SK-N-SH (cell line): ENCODE measurements around the gene LPAR4. TPM values are rescaled to one million over a fixed set of nuclear protein-coding genes. Genes with fewer than 3 reads are reported as not detected.

ENCODE experiments used
- CTCF ChIA-PET: fragments of 300-600, 350-600 bp; formaldehyde crosslinking; extraction: SDS; loops from one replicate; lab custom pipeline; 2021; lab: Yijun Ruan, JAX
- POLR2A ChIA-PET: fragments of 350-600 bp; sonication (Branson Sonifier 250); formaldehyde crosslinking; extraction: SDS; loops from one replicate; lab custom pipeline; 2020; ENCODE audit warnings: antibody characterized with exemption, inconsistent platforms; lab: Yijun Ruan, JAX
- DNase-seq: peaks from one replicate; pipeline ENCODE4 v3.0.0; 2012
- H2AFZ ChIP-seq: fragments of 200-600 bp; sonication (generic); 2 replicates; pipeline ENCODE4 v1.8.1; 2016; ENCODE audit warnings: antibody characterized with exemption, mild to moderate bottlenecking, low read depth
- H3F3A ChIP-seq: fragments of 200-600 bp; sonication (generic); replicated peaks from 2 replicates; pipeline ENCODE3; 2016; ENCODE audit warnings: antibody characterized with exemption, mild to moderate bottlenecking; ENCODE audit not compliant: insufficient read depth
- H3K27ac ChIP-seq, 2 experiments: fragments of 200-500 bp in 1 of 2; fragments of 200-600 bp in 1 of 2; sonication (Bioruptor generic) in 1 of 2; sonication (generic), shearing (Covaris generic) in 1 of 2; 2 replicates each; pipeline versions ENCODE4 v1.5.1 to v1.6.1; 2014 to 2016; ENCODE audit warnings: low read depth in 2 of 2, inconsistent platforms in 1 of 2, low read length in 1 of 2, mild to moderate bottlenecking in 1 of 2, mixed read lengths in 1 of 2
- H3K27me3 ChIP-seq: fragments of 200-600 bp; sonication (generic), shearing (Covaris generic); 2 replicates; pipeline ENCODE4 v1.6.1; 2016; ENCODE audit warnings: mixed run types; ENCODE audit not compliant: insufficient read depth
- H3K36me3 ChIP-seq, 2 experiments: fragments of 200-500 bp in 1 of 2; fragments of 200-600 bp in 1 of 2; sonication (Bioruptor generic) in 1 of 2; sonication (generic) in 1 of 2; replicated peaks in 1 of 2; 2 replicates each; pipeline versions ENCODE3 to v1.5.1; 2014 to 2016; ENCODE audit warnings: low read length in 1 of 2, mild to moderate bottlenecking in 1 of 2; ENCODE audit not compliant: insufficient read depth in 2 of 2, control insufficient read depth in 1 of 2
- H3K4me1 ChIP-seq, 2 experiments: fragments of 200-500 bp in 1 of 2; fragments of 200-600 bp in 1 of 2; sonication (Bioruptor generic) in 1 of 2; sonication (generic), shearing (Covaris generic) in 1 of 2; 2 replicates each; pipeline versions ENCODE4 v1.5.1 to v1.6.1; 2014 to 2016; ENCODE audit warnings: low read depth in 1 of 2, low read length in 1 of 2, mixed run types in 1 of 2; ENCODE audit not compliant: insufficient read depth in 2 of 2, control insufficient read depth in 1 of 2
- H3K4me2 ChIP-seq: fragments of 200-600 bp; sonication (generic), shearing (Covaris generic); 2 replicates; pipeline ENCODE4 v1.6.1; 2017; ENCODE audit warnings: mixed run types
- H3K4me3 ChIP-seq, 2 experiments: fragments of 200-500 bp in 1 of 2; fragments of 200-600 bp in 1 of 2; sonication (Bioruptor generic) in 1 of 2; sonication (generic), shearing (Covaris generic) in 1 of 2; 2 replicates each; pipeline versions ENCODE4 v1.5.1 to v1.8.1; 2014 to 2016; ENCODE audit warnings: low read depth in 2 of 2, inconsistent platforms in 1 of 2, low read length in 1 of 2, mild to moderate bottlenecking in 1 of 2, mixed read lengths in 1 of 2, moderate library complexity in 1 of 2
- H3K79me2 ChIP-seq: fragments of 200-600 bp; sonication (generic); 2 replicates; pipeline ENCODE4 v1.8.1; 2017; ENCODE audit warnings: mild to moderate bottlenecking; ENCODE audit not compliant: insufficient read depth
- H3K9ac ChIP-seq: fragments of 200-600 bp; sonication (generic); 2 replicates; pipeline ENCODE4 v1.6.1; 2017; ENCODE audit warnings: mixed run types
- H3K9me2 ChIP-seq: fragments of 200-600 bp; sonication (generic); 2 replicates; pipeline ENCODE4 v1.6.1; 2017; ENCODE audit warnings: mixed run types
- H3K9me3 ChIP-seq: fragments of 200-600 bp; sonication (generic); 2 replicates; pipeline ENCODE4 v1.6.1; 2017; ENCODE audit warnings: mixed run types, mild to moderate bottlenecking, moderate library complexity
- H4K20me1 ChIP-seq: fragments of 200-600 bp; sonication (generic); 2 replicates; pipeline ENCODE4 v1.6.1; 2017; ENCODE audit warnings: mild to moderate bottlenecking, mixed run types; ENCODE audit not compliant: insufficient read depth
- ELF1 ChIP-seq: IDR thresholded peaks from 2 replicates; pipeline ENCODE4 v1.4.0; 2012
- EP300 ChIP-seq, 2 experiments: IDR thresholded peaks; 2 replicates each; pipeline versions ENCODE4 v1.4.0 to v1.6.1; 2012; ENCODE audit warnings: borderline replicate concordance in 1 of 2, low read depth in 1 of 2, low read length in 1 of 2
- EZH2phosphoT487 ChIP-seq: fragments of 200-600 bp; sonication (generic); IDR thresholded peaks from 2 replicates; pipeline ENCODE4 v1.6.1; 2017; ENCODE audit warnings: low read depth, mixed run types, mild to moderate bottlenecking, antibody characterized with exemption, moderate library complexity, borderline replicate concordance
- GATA2 ChIP-seq: sonication (generic); formaldehyde crosslinking; IDR thresholded peaks from 2 replicates; pipeline ENCODE4 v1.5.0; 2020; ENCODE audit warnings: mild to moderate bottlenecking, missing genetic modification reagents
- RAD21 ChIP-seq: IDR thresholded peaks from 2 replicates; pipeline ENCODE4 v1.6.1; 2012; ENCODE audit warnings: mild to moderate bottlenecking, low read length
- RXRA ChIP-seq: IDR thresholded peaks from 2 replicates; pipeline ENCODE4 v1.4.0; 2012; ENCODE audit warnings: low read depth, mild to moderate bottlenecking, borderline replicate concordance
- SIN3A ChIP-seq: IDR thresholded peaks from 2 replicates; pipeline ENCODE4 v1.6.1; 2012; ENCODE audit warnings: low read depth, mild to moderate bottlenecking, low read length, moderate library complexity, borderline replicate concordance
- SMC3 ChIP-seq: IDR thresholded peaks from 2 replicates; pipeline ENCODE4 v1.6.1; 2012; ENCODE audit warnings: low read depth, low read length, improper control_type of control experiment
- TAF1 ChIP-seq: IDR thresholded peaks from 2 replicates; pipeline ENCODE4 v1.6.1; 2012; ENCODE audit warnings: low read depth, mild to moderate bottlenecking, low read length, moderate library complexity, borderline replicate concordance
- WGBS: methylation state at CpG from one replicate; pipeline ENCODE4 v1.1.6; 2017; ENCODE audit warnings: low lambda C conversion rate; 5-methylcytosine and 5-hydroxymethylcytosine counted together
- polyA plus RNA-seq, 3 experiments: library from polyadenylated mRNA; depleted of rRNA; stranded (reverse); fragments of >200 nt; gene quantifications; 2 replicates each; pipeline ENCODE4 v1.2.3, GENCODE V29; 2012
- TF ChIP-seq, protein P1 (sequence below): IDR thresholded peaks from 2 replicates; pipeline ENCODE4 v1.4.0; 2012; ENCODE audit warnings: low read depth, borderline replicate concordance
- TF ChIP-seq, protein P2 (sequence below): IDR thresholded peaks from 2 replicates; pipeline ENCODE4 v1.6.1; 2012; ENCODE audit warnings: mild to moderate bottlenecking, low read depth, low read length, moderate library complexity
- TF ChIP-seq, protein P3 (sequence below): fragments of 150-350 bp; IDR thresholded peaks from 2 replicates; pipeline ENCODE4 v1.6.1; 2017; ENCODE audit warnings: antibody characterized with exemption, low read length, low read depth, borderline replicate concordance

LPAR4 gene
- polyA plus RNA-seq, 1 of the 3 experiments (the other 2 are of a cell fraction) = not detected

DNA sequence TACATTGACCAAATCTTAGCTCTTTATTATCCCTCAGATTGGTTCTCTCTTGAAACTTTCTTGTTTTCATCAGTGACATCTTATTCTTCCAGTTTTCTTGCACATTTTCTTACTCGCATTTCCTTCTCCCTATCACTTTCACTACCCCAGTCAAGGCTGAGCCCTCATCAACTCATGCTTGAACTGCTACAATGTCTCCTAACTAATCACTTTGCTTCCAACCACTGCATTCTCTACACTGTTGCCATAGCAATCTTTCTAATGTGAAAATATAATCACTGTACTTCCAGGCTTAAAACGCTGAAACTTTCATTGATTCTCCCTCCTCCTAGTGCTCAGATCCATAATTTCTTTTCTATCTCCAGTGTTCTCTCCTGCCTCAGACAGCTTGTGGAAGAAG, 22.2 kb upstream of the LPAR4 start:
- H2AFZ ChIP-seq = no peak overlapping the region
- CTCF ChIA-PET = no interaction called here
- H3F3A ChIP-seq = no peaks in the 10 kb centered on the region
- POLR2A ChIA-PET = no interaction called here
- H3K27ac ChIP-seq = no peak overlapping the region
- H3K4me2 ChIP-seq = no peak overlapping the region
- no peaks in the 10 kb centered on the region for H3K4me1 ChIP-seq
- H4K20me1 ChIP-seq = no peaks in the 10 kb centered on the region
- H3K9me2 ChIP-seq = no peaks in the 10 kb centered on the region
- no peaks in the 10 kb centered on the region for H3K36me3 ChIP-seq
- TF ChIP-seq ELF1 = no peak
- no peak for TF ChIP-seq TAF1
- TF ChIP-seq EZH2phosphoT487 = no peak
- no peak for TF ChIP-seq RAD21
- TF ChIP-seq, protein P1, sequence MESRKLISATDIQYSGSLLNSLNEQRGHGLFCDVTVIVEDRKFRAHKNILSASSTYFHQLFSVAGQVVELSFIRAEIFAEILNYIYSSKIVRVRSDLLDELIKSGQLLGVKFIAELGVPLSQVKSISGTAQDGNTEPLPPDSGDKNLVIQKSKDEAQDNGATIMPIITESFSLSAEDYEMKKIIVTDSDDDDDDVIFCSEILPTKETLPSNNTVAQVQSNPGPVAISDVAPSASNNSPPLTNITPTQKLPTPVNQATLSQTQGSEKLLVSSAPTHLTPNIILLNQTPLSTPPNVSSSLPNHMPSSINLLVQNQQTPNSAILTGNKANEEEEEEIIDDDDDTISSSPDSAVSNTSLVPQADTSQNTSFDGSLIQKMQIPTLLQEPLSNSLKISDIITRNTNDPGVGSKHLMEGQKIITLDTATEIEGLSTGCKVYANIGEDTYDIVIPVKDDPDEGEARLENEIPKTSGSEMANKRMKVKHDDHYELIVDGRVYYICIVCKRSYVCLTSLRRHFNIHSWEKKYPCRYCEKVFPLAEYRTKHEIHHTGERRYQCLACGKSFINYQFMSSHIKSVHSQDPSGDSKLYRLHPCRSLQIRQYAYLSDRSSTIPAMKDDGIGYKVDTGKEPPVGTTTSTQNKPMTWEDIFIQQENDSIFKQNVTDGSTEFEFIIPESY = no peak
- TF ChIP-seq RXRA = no peak
- no peak for TF ChIP-seq GATA2 (CRISPR knock-in tag)
- TF ChIP-seq, protein P2, sequence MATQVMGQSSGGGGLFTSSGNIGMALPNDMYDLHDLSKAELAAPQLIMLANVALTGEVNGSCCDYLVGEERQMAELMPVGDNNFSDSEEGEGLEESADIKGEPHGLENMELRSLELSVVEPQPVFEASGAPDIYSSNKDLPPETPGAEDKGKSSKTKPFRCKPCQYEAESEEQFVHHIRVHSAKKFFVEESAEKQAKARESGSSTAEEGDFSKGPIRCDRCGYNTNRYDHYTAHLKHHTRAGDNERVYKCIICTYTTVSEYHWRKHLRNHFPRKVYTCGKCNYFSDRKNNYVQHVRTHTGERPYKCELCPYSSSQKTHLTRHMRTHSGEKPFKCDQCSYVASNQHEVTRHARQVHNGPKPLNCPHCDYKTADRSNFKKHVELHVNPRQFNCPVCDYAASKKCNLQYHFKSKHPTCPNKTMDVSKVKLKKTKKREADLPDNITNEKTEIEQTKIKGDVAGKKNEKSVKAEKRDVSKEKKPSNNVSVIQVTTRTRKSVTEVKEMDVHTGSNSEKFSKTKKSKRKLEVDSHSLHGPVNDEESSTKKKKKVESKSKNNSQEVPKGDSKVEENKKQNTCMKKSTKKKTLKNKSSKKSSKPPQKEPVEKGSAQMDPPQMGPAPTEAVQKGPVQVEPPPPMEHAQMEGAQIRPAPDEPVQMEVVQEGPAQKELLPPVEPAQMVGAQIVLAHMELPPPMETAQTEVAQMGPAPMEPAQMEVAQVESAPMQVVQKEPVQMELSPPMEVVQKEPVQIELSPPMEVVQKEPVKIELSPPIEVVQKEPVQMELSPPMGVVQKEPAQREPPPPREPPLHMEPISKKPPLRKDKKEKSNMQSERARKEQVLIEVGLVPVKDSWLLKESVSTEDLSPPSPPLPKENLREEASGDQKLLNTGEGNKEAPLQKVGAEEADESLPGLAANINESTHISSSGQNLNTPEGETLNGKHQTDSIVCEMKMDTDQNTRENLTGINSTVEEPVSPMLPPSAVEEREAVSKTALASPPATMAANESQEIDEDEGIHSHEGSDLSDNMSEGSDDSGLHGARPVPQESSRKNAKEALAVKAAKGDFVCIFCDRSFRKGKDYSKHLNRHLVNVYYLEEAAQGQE = no peak
- no peak for TF ChIP-seq SMC3
- no peak for TF ChIP-seq SIN3A
- TF ChIP-seq EP300 (IDR thresholded peaks at IDR 0.05; ENCODE audit: borderline replicate concordance in 1 of 2, low read depth in 1 of 2, low read length in 1 of 2) = no peak
- TF ChIP-seq, protein P3, sequence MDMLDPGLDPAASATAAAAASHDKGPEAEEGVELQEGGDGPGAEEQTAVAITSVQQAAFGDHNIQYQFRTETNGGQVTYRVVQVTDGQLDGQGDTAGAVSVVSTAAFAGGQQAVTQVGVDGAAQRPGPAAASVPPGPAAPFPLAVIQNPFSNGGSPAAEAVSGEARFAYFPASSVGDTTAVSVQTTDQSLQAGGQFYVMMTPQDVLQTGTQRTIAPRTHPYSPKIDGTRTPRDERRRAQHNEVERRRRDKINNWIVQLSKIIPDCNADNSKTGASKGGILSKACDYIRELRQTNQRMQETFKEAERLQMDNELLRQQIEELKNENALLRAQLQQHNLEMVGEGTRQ = no peak
- TF ChIP-seq, all 33 proteins: peak for 0
- WGBS = 1% methylated on average over 2 of the region's 2 CpGs
- Histone ChIP-seq H3K27me3 (no peaks in the 10 kb centered on the region), H3K9ac (no peak overlapping the region), H3K4me3 (no peak overlapping the region), H3K79me2 (no peaks in the 10 kb centered on the region), H3K9me3 (no peaks in the 10 kb centered on the region)
- DNase-seq = no peak
